Fibroblast of skin of left biceps (primary cell): ENCODE data around the gene BAD.
"Not testable (repeated sequence)": the region's sequence is repeated elsewhere in the genome, so short reads cannot be mapped to it uniquely, and the experiment has no call there.

Experiments used
- DNase-seq, 2 experiments: peaks; one replicate each; pipeline ENCODE4 v3.0.0-alpha.2; 2013; ENCODE audit warnings: low read depth in 2 of 2

Gene BAD

DNA sequence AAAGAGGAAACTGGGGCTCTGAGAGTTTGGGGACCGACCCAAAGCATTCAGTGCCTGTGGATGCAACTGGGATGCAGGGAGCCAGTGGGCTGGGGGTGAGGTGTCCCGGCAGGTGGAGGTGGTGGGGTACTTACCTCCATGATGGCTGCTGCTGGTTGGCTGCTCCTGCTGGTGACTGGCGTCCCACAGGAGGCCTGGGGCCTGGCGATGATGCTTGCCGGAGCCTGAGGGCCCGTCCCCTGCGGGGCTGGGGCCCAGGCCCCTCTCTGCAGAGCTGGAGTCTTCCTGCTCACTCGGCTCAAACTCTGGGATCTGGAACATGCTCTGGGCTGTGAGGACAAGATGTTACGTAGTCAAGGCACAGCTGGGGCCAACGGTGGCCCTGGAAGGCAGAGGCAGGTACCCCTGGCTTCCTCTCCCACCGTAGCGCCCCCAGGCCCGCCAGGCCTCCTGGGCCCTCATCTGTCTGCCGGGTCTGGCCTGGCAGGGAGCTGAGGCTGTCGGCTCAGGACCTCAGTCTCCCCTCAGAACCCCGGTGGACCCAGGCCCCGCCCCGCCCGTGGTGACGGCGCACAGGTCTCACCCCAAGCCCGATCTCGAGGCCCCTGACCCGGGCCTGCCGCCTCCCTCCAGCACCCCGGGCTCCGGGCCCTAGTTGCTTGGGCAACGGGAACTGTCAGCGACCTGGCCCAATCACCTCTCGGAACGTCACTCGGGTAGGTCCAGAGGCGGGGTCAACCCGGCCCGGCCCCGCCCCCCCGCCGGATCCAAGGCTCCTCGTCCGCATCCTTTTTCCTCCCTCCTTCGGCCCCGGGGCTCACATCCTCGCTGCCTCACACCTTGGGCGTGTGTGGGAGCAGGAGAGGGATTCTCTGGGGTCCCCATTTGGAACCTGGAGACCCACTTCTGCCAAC is at the start of gene BAD:
Gene BAD, minus strand, starts transcription at position 618 of the 914 bp plus-strand sequence. Its CDS starts 297 bp downstream, at position 321.
- DNase-seq, result peak; percentile 67 to 68

- DNase-seq, result no peak
Measured at GRCh38 chr11:64333556-64333955, 49.1 kb upstream of the BAD start.

GRCh38 chr11:64331569-64332371 is 47.3 kb upstream of the BAD start:
- peak; percentile 33 to 36 for DNase-seq

GRCh38 chr11:64330888-64331287 is 46.4 kb upstream of the BAD start:
- no peak for DNase-seq

- no peak for DNase-seq
Measured at GRCh38 chr11:64327993-64328392, 43.5 kb upstream of the BAD start.

- no peak for DNase-seq
Measured at GRCh38 chr11:64327375-64327774, 42.9 kb upstream of the BAD start.

DNA sequence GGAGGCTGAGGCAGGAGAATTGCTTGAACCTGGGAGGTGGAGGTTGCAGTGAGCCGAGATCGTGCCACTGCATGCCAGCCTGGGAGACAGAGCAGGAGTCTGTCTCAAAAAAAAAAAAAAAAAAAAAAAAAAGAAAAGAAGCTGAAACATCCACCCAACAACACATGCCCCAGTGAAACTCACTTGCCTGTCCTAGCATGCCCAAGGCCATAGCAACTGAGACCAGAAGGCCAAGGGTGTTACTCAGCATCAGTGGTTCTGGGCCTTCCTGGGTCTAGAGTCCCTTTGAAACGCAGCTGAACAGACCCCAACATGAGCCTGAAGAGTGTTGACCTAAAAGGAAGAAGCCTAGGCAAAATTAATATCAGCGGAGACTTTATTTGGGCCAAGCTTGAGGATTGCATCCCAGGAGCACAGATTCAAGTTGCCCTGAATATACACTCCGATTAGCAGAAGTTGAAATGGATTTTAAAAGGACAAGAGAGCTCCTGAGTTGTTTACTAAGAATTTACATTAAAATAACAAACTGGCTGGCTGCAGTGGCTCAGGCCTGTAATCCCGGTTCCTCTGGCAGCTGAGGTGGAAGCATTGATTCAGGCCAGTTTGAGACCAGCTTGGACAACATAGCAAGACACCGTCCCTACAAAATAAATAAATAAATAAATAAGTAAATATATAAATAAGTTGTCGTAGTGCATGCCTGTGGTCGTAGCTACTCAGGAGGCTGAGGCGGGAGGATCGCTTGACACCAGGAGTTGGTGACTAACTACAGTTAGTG is 40.4 kb upstream of the BAD start:
- no peak for DNase-seq

GRCh38 chr11:64323984-64324383 is 39.5 kb upstream of the BAD start:
- not testable (repeated sequence) for DNase-seq

- DNase-seq, result no peak
Measured at GRCh38 chr11:64323373-64323772, 38.9 kb upstream of the BAD start.

DNA sequence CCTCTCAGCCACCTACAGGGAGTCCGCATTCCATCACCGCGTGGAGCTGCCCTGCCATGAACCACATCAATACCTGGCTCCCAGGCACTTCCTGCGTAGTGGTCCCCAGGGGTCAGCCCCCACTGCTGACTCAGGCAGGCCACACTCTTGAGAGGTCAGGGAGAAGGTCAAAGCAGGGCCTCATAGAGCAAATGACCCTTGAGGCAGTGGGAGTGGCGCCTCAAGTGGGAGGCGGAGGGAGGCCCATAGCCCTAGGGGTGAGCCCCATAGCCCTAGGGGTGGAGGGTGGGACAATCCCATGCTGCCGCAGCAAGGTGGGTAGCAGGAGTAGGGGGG is 38.4 kb upstream of the BAD start:
- DNase-seq, result no peak

GRCh38 chr11:64321533-64321932 is 37.1 kb upstream of the BAD start:
- no peak for DNase-seq

GRCh38 chr11:64321026-64321425 is 36.6 kb upstream of the BAD start:
- DNase-seq, result no peak

GRCh38 chr11:64320556-64320955 is 36.1 kb upstream of the BAD start:
- no peak for DNase-seq

GRCh38 chr11:64318766-64319761 is 34.6 kb upstream of the BAD start:
- DNase-seq, result no peak

DNA sequence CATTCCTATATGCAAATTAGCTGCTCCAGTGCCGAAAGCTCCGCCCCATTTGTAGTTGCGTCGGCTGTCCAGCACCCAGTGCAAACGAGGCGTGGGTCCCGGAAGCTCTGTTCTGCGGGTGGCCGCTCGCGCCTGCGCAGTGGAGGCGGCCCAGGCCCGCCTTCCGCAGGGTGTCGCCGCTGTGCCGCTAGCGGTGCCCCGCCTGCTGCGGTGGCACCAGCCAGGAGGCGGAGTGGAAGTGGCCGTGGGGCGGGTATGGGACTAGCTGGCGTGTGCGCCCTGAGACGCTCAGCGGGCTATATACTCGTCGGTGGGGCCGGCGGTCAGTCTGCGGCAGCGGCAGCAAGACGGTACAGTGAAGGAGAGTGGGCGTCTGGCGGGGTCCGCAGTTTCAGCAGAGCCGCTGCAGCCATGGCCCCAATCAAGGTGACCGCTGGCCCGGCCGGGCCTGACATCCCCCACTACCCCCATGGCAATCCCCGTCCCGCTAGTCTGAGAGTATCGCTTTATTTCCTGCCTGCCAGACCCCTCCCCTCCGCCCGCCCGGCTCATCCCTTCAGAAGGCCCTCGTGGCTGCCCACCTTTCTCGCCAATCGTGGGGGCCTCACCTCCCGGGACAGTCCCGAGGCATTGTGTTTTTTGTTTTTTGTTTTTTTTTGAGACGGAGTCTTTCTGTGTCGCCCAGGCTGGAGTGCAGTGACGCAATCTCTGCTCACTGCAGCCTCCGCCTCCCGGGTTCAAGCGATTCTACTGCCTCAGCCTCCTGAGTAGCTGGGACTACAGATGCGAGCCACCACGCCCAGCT is 33.7 kb upstream of the BAD start, which contains the start of gene PRDX5:
Gene PRDX5, plus strand, starts transcription at position 161 of the 805 bp plus-strand sequence. Its CDS starts 95 bp downstream, at position 256.
- DNase-seq, result peak; percentile 86 to 87

- peak; percentile 87 to 88 for DNase-seq
Measured at GRCh38 chr11:64317325-64317960, 33.0 kb upstream of the BAD start, which contains the start of gene TRMT112. TSS of gene TRMT112 (minus strand) at chr11:64317559. CDS start at chr11:64317526, 33 bp downstream.

DNA sequence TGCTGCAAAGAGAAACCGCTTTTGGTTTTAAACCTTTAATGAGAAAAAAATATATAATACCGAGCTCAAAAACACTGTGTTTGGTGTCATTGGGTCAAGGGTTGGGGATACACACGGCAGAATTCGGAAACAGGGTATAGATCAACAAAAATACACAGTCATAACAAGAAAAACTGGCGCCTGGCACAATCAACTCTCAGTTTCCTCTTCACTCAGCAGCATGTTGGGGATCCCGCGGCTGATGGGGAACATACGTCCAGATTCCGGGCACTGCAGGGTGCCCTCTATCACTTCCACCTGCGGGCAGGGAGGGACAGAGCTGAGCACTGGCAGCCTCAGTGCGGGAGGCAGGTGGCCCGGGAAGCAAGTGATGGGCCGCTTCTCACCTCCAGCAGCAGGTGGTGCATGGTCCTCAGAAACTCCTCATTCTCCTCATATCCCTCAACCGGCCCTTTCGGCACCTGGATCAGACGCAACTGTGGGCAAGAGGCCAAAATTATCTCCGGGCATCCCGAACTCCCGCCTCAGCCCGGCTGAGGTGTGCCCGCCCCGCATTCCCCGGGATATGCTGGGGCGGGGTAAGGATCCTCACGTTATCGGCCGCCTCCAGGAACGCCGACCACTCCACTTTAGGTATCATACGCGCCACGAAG is 32.3 kb upstream of the BAD start:
- no peak for DNase-seq

DNA sequence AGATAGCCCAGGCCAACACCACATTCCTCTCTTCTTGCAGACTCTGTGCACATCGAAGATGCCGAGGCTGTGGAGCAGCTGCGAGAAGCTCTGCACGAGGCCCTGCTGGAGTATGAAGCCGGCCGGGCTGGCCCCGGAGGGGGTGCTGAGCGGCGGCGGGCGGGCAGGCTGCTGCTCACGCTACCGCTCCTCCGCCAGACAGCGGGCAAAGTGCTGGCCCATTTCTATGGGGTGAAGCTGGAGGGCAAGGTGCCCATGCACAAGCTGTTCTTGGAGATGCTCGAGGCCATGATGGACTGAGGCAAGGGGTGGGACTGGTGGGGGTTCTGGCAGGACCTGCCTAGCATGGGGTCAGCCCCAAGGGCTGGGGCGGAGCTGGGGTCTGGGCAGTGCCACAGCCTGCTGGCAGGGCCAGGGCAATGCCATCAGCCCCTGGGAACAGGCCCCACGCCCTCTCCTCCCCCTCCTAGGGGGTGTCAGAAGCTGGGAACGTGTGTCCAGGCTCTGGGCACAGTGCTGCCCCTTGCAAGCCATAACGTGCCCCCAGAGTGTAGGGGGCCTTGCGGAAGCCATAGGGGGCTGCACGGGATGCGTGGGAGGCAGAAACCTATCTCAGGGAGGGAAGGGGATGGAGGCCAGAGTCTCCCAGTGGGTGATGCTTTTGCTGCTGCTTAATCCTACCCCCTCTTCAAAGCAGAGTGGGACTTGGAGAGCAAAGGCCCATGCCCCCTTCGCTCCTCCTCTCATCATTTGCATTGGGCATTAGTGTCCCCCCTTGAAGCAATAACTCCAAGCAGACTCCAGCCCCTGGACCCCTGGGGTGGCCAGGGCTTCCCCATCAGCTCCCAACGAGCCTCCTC is 31.4 kb upstream of the BAD start:
- not testable (repeated sequence) for DNase-seq
